ENCODE measurements around the gene ARL11.

The ARL11 gene

DNA sequence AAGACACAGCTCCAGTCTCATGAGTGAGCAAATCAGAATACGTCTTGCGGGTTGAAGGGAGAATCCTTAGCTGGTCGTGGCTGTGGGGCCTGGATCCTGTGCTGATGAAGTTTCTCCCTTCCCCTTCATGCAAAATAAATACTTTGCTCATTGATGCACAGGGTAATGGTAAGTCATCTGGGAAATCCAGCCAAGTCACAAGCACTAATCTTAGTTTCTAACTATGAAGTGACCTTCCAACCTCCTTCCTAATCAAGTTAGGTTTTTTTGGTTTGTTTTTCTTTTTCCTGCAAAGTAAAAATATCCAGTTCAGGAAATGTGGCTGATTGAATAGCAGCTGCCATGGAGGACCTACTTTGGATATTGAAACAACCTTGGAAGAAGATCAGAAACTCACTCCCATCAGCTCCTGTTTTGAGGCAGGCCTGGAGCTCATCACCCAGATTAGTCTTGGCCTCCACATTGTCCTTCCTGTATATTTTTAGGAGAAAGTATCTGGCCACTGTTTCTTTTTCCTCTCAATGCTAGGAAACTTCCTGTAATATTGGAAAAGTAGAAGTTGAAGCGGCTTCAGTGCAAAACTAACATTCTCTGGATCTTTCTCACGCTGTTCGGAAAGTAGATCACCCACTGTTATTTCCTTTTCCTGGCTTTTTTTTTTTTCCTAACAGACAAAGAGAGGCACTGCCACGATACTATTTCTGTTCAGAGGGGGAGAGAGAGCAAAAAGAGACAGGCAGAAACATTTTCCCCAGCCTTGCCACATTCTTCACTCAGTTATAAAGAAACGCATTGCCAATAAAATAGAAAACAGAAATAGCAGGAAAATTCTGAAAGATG, 12.3 kb upstream of the ARL11 start:
- no peak for DNase-seq

DNA sequence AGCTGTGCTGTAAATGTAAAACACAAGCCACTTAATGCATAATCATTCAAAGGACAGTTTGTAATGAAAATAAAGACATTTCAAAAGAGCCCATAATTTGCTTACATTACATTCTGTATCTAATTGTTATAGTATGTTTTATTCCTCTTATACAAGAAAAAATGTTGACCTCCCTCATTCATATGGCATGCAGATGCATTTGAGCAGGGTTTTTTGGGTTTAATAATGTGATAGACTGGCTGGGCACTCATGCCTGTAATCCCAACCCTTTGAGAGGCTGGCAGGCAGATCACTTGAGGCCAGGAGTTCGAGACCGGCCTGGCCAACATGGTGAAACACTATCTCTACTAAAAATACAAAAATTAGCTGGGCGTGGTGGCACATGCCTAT, 11.6 kb upstream of the ARL11 start:
- DNase-seq, result no peak

DNA sequence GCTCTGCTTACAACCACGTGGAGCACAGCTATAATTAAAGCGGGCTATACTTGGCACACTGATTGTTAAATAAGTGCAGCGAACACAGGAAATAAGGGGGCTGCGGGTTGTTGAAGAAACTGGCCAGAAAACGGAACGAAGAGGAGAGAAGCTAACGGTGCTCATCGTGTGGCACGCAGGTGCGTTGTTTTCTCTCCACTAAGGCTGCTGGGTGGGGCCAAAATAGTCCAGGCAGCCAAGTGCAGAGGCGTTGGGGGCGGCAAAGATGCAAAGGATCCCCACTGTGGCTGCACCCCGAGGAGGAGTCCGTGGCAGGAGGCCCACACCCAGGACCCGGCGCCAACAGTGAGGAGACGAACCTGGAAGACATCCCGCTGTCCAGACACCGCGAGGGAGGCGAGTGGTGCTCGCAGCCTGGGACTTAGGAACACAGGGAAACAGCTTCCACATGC, 8.1 kb upstream of the ARL11 start:
- no peak for DNase-seq

DNA sequence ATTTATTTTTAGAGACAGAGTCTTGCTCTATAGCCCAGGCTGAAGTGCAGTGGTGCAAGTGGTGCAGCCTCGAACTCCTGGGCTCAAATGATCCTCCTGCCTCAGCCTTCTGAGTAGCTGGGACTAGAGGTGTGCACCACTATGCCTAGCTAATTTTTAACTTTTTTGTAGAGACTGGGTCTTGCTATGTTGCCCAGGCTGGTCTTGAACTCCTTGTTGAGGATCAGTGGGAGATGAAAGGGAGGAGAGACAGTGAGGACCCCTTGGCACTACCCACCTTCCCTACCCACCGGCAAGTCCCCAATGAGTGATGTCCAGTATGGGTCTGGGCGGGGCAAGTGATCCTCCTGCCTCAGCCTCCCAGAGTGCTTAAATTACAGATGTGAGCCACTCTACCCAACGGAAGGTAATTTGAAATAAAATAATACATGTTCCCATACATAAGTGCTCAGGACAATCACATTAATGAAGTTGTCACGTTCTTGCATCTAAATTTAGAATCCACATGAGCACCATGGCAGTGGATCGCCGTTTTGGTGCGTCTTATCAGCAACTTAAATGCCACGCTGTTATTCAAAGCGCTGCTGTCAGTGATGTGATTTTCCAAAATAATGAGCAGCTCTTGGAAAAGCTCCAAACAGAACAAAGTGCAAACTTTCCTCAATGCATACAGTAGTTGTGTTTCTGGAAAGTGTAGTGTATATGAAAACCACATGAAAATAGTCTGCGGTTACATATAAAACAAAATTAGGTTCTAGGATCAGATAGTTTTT, 5.9 kb upstream of the ARL11 start:
- no peak for DNase-seq

DNA sequence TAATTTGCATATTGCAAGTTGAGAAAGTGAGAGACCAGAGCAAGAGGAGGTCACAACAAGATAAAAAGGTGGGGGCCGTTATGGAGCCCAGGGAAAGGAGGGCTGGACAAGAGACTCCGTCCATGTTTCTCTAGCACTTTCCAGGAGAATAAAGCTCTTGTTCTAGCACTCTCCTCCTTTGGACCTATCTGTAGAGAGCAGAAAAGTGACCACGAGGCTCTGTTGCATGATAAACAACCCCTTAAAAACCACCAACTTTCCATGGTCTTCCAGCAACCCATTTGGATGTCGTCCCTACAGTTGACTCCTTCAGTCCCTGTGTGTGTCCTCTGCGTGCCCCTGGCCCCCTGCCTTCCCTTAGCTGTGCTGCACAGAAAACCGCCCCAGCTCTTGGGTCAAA, 4.1 kb upstream of the ARL11 start:
- DNase-seq, result no peak

DNA sequence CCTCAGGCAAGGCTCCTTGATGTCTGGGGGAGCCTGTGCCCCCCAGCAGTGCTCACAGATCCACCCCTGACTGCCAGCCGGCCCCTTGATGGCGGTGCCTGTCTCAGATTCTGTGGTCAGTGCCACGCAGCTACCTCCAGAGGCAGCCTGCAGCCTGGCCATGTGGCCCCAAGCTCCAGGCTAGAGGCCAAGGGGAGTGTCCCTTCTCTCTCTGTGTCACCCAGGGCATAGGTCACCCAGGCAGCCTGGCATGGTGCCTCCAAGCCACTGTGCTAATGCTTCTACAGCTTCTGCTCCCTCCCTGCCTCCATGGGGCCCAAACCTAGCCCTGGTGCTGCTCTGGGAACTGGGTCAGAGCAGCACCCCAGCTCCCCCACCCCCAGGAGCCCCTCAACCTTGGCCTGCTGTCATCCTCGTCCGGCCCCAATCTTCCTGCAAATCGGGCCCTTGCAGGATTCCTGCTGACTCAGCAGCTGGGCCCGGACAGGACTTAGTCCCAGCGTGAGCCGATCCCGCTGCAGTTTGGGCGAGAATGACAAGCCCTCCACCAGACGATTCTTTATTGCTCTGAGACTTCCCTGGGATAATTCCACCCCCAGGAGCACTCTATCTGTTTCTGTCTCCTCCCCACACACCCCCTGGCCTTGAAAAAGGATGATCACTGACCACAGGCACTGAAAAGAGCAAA, 2.8 kb upstream of the ARL11 start:
- no peak for DNase-seq

DNA sequence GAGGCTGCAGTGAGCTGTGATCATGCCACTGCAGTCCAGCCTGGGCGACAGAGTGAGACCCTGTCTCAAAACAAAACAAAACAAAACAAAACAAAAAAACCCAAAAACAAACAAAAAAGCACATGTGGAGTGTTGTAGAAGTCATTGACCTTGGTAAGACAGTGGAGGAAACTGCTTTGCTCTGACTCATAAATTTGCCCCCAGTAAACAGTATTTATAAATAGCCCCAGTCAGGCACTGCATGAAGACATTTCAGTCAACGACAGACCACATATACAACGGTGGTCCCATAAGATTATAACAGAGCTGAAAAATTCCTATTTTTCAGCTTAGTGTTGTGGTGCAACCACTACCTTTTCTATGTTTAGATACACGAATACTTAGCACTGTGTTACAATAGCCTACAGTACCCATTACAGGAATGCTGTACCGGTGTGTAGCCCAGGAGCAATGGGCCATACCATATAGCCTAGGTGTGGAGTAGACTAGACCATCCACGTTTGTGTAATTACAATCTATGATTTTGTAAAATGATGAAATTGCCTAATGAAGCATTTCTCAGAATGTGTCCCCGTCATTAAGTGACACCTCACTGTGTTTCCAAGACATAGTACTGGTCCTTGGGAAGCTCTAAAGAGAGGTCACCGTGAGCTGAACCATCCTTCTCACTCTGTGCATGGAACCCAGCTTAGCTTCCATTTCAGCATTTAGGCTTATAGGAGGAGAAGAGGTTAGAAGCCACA, 1.1 kb downstream of the ARL11 start:
- DNase-seq, result no peak

DNA sequence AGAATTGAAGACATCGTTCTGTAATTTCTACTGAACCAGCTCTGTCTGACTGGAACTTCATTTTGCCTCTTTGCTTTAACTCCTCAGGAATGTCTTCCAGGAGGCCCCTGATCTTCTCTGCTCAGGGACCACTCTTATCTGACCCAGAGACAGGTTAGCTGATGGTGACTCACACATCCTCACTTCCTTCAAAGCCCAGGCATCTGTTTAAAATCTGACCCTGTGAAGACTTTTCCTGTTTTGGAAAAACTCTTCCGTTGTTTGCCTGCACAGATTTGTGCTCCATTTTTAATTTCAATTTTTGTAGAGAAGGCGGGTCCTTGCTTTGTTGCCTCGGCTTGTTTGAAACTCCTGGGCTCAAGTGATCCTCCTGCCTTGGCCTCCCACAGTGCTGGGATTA, 1.6 kb downstream of the ARL11 start:
- DNase-seq, result no peak

DNA sequence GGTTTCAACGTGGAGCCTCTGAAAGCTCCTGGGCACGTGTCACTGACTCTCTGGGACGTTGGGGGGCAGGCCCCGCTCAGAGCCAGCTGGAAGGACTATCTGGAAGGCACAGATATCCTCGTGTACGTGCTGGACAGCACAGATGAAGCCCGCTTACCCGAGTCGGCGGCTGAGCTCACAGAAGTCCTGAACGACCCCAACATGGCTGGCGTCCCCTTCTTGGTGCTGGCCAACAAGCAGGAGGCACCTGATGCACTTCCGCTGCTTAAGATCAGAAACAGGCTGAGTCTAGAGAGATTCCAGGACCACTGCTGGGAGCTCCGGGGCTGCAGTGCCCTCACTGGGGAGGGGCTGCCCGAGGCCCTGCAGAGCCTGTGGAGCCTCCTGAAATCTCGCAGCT, 2.3 kb downstream of the ARL11 start:
- no peak for DNase-seq

DNA sequence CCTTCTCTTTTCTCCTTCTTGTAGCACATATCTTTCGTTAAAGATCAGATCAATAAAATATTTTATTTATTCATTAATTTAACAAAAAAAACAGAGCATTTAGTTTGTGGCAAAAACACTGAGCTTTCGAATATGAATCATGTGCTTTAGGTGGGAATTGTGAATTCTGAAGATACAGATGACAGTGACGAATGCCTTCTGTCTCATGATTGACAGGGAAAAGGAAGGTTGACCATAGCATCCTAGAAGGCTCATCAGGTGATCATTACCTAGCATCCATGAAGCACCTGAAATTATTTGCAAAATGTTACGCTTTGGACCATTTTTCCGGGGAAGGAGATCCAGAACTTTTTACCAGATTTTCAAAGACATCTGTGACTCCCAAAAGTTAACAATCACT, 3.8 kb downstream of the ARL11 start:
- DNase-seq, result no peak

DNA sequence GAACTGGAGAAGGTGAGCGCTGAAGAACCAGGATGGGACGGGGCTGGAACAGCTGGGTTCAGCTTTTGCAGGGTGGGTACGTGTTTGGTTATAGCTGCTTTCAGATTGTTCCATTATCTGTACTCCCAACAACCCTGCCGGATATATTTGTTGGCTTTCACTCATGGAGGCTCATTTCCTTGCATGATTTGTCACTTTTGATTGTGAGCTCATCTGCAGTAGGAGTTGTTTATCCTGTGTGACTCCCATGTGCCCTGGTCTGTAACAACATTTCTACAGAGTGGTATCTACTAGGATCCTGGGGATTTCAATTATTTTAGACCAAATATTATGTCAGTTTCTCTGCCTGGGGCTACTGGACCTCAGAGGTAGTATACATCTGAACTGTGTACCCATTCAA, 5.4 kb downstream of the ARL11 start:
- DNase-seq, result no peak

DNA sequence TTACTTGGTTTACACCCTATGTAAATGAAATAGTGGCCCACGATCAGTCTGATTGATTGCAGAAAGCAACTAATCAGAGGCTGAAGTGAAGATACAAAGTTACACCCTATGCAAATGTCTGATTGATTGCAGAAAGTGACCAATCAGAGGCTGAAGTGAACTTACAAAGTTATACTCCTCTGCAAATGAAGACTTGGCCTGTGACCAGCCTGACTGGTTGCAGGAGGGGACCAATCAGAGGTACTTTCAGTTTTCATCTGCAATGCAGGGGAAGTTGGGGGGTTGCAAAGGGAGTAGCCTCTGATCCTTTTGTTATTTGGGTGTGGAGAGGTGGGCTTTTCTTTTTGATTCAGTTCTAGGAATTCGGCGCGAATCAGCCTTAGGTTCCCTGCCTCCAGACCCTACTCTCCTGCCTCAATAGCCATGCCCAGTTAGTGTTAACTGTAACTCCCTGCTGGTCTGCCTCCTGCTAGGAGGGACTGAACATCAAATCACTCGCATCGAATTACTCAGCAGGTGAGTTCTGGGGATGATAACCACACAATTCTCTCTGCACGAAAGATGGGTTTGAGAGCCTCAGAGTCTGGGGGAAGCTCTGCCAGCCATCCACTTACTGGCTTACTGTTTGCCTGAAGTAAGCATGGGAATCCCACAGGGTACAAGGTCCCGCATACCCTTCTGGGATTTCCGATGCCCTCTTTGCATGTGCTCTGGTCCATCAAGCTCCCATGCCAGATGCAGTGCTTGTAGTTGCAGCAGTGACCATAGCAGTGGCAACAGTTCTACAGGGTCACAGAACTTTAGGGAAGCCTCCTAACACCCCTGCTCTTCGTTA, 7.5 kb downstream of the ARL11 start:
- DNase-seq, result no peak

DNA sequence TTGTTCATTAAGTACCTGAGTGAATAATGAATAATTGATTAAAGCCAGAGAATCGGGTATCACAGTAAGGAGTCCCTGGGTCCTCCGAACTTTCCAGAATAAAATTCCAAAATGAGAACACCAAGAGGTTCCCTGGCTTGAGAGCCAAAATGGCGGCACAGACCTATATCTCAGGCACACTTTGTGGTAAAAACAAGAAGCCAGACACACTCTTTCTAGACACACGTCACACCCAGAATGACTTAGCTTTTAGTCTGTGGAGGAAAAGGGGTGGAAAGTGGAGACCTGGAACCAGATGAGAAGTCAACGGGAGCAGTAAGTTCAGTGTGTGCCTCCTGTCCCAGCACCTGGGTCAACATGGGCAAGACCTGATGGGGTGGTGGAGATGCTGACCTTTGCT, 8.4 kb downstream of the ARL11 start:
- DNase-seq, result no peak

DNA sequence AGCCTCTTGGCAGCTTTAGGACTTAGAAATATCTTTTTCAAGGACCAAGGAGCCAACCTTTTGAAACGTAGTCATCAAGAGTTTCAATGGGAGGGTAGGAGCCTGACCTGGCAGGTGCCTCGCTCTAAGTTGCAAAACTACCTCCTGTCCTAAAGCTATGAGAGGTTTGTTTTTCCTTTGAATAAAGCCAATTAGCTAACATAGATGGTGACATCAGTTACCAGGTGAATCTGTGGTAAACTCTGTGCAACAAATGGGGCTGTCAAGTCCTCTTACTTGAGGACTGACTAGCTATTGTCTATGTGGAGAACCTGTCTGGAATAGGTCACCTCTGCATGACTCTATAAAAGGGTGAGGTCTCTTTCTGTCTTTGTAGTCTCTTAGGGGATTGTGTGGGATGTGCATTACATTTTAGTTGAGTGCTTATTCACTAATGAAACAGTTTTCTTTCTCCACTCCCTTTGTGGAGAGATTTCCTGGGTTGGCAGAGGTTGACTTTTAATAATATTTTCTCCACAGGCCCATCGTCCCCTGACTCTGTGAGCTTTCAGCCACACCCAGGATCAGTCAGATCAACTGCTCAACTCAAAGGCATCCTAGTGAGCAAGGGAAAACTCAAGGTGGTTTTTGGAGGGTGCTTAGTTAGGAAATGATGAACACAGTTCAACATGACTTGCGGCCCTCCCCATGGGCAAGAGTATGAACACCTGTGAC, 9.9 kb downstream of the ARL11 start:
- no peak for DNase-seq

DNA sequence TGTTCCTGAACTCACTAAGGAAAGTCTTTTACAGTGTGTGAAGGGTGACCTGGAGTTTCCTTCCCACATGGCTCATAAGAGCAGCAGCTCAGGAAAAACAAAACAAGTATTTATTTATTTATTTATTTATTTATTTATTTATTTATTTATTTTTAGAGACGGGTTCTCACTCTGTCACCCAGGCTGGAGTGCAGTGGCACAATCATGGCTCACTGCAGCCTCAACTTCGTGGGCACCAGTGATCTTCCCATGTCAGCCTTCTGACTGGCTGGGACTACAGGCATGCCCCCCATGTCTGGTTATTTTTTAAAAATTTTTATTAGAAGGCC, 10.4 kb downstream of the ARL11 start:
- DNase-seq, result no peak

DNA sequence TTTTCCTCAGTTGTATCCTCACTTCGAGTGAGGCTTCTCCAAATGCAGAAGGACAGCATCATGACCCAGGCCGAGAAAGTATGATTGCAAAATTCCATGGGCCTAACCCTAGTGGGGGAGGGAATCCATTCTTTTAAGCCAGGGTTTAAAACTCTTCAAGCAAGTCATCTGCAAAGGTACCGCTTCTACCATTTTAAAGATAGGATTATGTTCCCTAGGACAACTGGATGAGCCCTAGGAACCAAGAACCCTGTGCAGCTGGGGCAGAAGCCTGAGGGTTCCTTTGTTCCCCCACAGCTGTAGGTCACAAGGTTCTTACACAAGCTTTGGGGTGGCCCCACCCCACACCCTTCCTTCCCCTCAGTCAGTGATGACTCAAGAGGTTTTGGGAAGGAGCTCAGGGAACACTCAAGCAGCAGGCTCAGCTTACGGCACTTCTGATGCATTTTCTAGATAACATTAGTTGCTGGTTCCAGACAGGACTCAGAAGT, 13.5 kb downstream of the ARL11 start:
- no peak for DNase-seq

DNA sequence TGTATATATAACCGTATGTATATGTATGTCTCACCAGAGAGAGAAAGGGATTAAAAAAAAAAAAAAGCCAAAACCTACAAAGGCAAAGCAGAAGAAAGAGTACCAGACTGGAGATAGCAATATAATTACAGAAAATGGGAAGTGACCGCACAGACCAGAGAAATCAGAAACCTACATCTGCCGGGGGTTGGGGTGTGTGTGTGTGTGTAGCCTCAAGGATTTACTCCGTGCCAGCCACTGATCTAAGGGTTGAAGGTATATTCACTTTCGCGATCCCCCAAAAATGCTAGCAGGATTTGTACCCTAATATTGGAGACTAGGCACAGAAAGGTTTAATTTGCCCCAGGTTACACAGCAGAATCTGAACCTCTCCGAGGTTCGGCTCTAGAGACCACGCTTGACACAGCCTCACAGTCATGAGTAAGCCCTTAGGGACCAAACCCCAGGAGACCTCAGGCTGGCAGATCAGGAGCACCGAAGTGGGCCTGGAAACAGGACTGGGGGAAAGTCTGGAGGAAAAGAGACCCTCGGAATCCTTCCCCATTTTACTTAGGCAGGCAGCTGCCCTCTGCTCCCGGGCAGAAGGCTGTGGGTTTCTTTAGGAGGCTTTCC, 14.8 kb downstream of the ARL11 start:
- DNase-seq, result no peak

DNA sequence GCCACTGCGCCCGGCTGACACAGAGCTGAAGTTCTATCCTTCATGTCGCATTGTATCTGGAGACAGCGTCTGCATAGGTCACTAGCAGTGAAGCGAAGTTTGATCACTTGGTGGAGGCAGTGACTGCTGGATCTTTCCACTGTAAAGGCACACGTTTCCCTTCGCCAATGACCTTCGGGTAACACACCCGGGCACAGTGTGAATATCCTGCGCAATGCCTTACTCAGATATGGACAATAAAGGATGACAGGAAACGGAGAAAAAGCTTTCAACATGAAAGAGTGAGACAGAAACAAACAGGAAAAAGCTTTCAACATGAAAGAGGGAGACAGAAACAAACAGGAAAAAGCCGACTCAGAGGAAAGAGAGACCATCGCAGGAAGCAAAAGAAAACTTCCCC, 17.1 kb downstream of the ARL11 start:
- no peak for DNase-seq

DNA sequence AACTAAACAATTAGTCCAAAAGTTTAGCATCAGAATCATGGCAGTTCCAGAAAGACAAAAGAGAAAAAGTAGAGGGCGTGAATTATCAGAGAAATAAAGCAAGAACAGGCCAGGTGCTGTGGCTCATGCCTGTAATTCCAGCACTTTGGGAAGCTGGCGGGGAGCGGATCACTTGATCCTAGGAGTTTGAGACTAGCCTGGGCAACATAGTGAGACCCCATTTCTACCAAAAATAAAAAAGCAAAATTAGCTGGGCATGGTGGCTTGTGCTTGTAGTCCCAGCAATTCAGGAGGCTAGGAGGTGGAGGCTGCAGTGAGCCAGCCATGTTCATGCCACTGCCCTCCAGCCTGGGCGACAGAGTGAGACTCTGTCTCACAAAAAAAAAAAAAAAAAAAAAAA, 18.4 kb downstream of the ARL11 start:
- no peak for DNase-seq

DNA sequence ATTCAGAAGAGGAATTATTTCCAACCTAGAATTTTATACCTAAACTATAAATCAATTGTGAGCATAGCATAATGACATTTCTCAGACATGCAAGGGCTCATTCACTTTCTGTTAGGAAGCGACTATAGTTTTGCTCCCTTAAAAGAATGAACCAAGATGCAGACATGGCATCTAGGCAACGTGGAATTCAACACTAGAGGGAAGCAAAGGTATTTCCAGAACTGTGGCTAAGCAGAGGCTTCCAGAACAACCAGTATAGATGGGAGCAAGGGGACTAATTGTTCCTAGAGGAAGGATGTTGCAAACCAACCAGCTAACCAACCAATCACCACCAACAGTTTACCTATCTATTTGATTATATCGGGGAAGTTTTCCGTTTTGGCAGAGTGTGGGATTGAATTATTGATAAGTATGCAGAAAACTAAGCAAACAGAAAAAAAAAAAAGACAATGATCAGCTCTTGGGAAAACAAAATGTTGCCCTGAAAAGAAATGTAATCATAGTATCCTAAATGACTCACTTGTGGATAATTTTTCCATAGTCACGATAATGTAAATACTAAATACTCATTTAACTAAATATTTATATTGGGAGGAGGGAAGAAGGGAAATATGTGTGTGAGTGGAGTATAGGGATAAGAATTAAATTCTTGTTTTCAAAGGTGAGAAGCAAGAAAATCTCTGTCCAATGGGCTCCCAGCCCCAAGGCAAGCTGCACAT, 21.1 kb downstream of the ARL11 start:
- DNase-seq, result no peak
